Endodermal cell (in vitro differentiated cells): Measurements from ENCODE around the gene TRAF7. TPM values are rescaled to one million over a fixed set of nuclear protein-coding genes. Genes with fewer than 3 reads are reported as not detected.
"Not testable (repeated sequence)": the region's sequence is repeated elsewhere in the genome, so short reads cannot be mapped to it uniquely, and the experiment has no call there.

Experiments
- DNase-seq: peaks from one replicate; pipeline ENCODE4 v3.0.0-alpha.2; 2017
- H3K27ac ChIP-seq: 2 replicates; pipeline ENCODE4 v1.5.1; 2013; ENCODE audit warnings: mild to moderate bottlenecking, low read depth, low read length, moderate library complexity
- H3K27me3 ChIP-seq: 2 replicates; pipeline ENCODE4 v1.6.1; 2013; ENCODE audit warnings: mild to moderate bottlenecking, low read length, moderate library complexity; ENCODE audit not compliant: insufficient read depth, control insufficient read depth, poor library complexity, severe bottlenecking
- H3K36me3 ChIP-seq: 2 replicates; pipeline ENCODE4 v1.7.0; 2013; ENCODE audit warnings: mild to moderate bottlenecking, low read length, moderate library complexity; ENCODE audit not compliant: control insufficient read depth, insufficient read depth
- H3K4me1 ChIP-seq: one replicate; pipeline ENCODE4 v1.7.0; 2013; ENCODE audit warnings: low read length; ENCODE audit not compliant: control insufficient read depth, insufficient read depth
- H3K4me3 ChIP-seq: 2 replicates; pipeline ENCODE4 v1.5.1; 2013; ENCODE audit warnings: mild to moderate bottlenecking, low read length, moderate library complexity
- H3K9ac ChIP-seq: 2 replicates; pipeline ENCODE4 v1.6.1; 2013; ENCODE audit warnings: mild to moderate bottlenecking, low read length, moderate library complexity; ENCODE audit not compliant: poor library complexity, severe bottlenecking; ENCODE audit errors: extremely low read depth
- H3K9me3 ChIP-seq: 2 replicates; pipeline ENCODE4 v1.6.1; 2013; ENCODE audit warnings: mild to moderate bottlenecking, low read length, moderate library complexity; ENCODE audit not compliant: control insufficient read depth
- H3K27ac Mint-ChIP-seq: 2 replicates; pipeline ENCODE4 v1.8.0; 2020; ENCODE audit warnings: mixed read lengths
- H3K27me3 Mint-ChIP-seq: 2 replicates; pipeline ENCODE4 v1.8.0; 2021; ENCODE audit warnings: mild to moderate bottlenecking, mixed read lengths; ENCODE audit not compliant: insufficient read depth
- H3K36me3 Mint-ChIP-seq: 2 replicates; pipeline ENCODE4 v1.8.0; 2020; ENCODE audit warnings: low read depth, mixed read lengths
- H3K4me1 Mint-ChIP-seq: 2 replicates; pipeline ENCODE4 v1.8.0; 2020; ENCODE audit warnings: mixed read lengths
- H3K4me3 Mint-ChIP-seq: 2 replicates; pipeline ENCODE4 v1.8.0; 2020; ENCODE audit warnings: mild to moderate bottlenecking, moderate library complexity, mixed read lengths
- H3K9me3 Mint-ChIP-seq: 2 replicates; pipeline ENCODE4 v1.8.0; 2020; ENCODE audit warnings: mild to moderate bottlenecking, mixed read lengths
- WGBS, 2 experiments: methylation state at CpG; one replicate each; pipeline versions ENCODE4 v1.1.5 to v1.1.7; 2013; ENCODE audit warnings: missing lambda C conversion rate in 2 of 2, mixed read lengths in 1 of 2; ENCODE audit not compliant: insufficient coverage in 1 of 2, insufficient read length in 1 of 2; 5-methylcytosine and 5-hydroxymethylcytosine counted together
- total RNA-seq, 2 donors: library from RNA; stranded (reverse); fragmentation: NEBNext Ultra II Directional in 1 of 2; extraction: Animal tissue kit (Norgen Biotek cat#: 25700) in 1 of 2; gene quantifications; 2 replicates in 1 of 2; 3 replicates in 1 of 2; pipeline ENCODE4 v1.2.1, GENCODE V29; 2021

Gene TRAF7
- total RNA-seq, 2 donors from 2014 or later = 108 to 110 TPM

GRCh38 chr16:2109271-2109580 is 46.4 kb upstream of the TRAF7 start:
- H3K36me3 ChIP-seq, H3K4me1 ChIP-seq, H3K9ac ChIP-seq, H3K27ac Mint-ChIP-seq, H3K4me1 Mint-ChIP-seq, H3K4me3 ChIP-seq, H3K36me3 Mint-ChIP-seq, H3K27me3 Mint-ChIP-seq, H3K9me3 ChIP-seq, H3K9me3 Mint-ChIP-seq, H3K27me3 ChIP-seq, H3K27ac ChIP-seq, DNase-seq, H3K4me3 Mint-ChIP-seq: not testable (repeated sequence)
- WGBS, 2 experiments = 96 to 98% methylated on average over 12 to 25 of the region's 25 CpGs

GRCh38 chr16:2109872-2110271 is 45.7 kb upstream of the TRAF7 start:
- 97 to 99% methylated on average over 10 to 20 of the region's 23 CpGs for WGBS, 2 experiments
- not testable (repeated sequence) for DNase-seq, H3K36me3 Mint-ChIP-seq

GRCh38 chr16:2110332-2111008 is 45.1 kb upstream of the TRAF7 start:
- not testable (repeated sequence) for H3K27me3 ChIP-seq, H3K9ac ChIP-seq, H3K36me3 ChIP-seq, H3K4me3 Mint-ChIP-seq, H3K27ac Mint-ChIP-seq, DNase-seq, H3K4me1 Mint-ChIP-seq, H3K9me3 ChIP-seq, H3K9me3 Mint-ChIP-seq, H3K27ac ChIP-seq, H3K27me3 Mint-ChIP-seq, H3K36me3 Mint-ChIP-seq, H3K4me3 ChIP-seq, H3K4me1 ChIP-seq
- 96 to 97% methylated on average over 19 to 38 of the region's 43 CpGs for WGBS, 2 experiments

More at GRCh38 chr16:2109872-2110271, 45.7 kb upstream of the TRAF7 start:
- H3K27me3 Mint-ChIP-seq, H3K27ac Mint-ChIP-seq, H3K4me3 ChIP-seq, H3K9me3 Mint-ChIP-seq, H3K27ac ChIP-seq, H3K9me3 ChIP-seq, H3K4me1 Mint-ChIP-seq, H3K27me3 ChIP-seq, H3K4me1 ChIP-seq, H3K9ac ChIP-seq, H3K36me3 ChIP-seq, H3K4me3 Mint-ChIP-seq: not testable (repeated sequence)

GRCh38 chr16:2111009-2111353 is 44.6 kb upstream of the TRAF7 start:
- H3K4me1 ChIP-seq, H3K4me1 Mint-ChIP-seq, H3K27ac ChIP-seq, DNase-seq, H3K9me3 ChIP-seq, H3K4me3 Mint-ChIP-seq, H3K36me3 ChIP-seq, H3K27me3 ChIP-seq, H3K4me3 ChIP-seq, H3K9ac ChIP-seq, H3K27ac Mint-ChIP-seq, H3K9me3 Mint-ChIP-seq, H3K36me3 Mint-ChIP-seq, H3K27me3 Mint-ChIP-seq: not testable (repeated sequence)
- 98 to 99% methylated on average over 23 to 36 of the region's 36 CpGs for WGBS, 2 experiments

- H3K36me3 Mint-ChIP-seq, H3K27me3 Mint-ChIP-seq, H3K9me3 ChIP-seq, H3K4me1 ChIP-seq, H3K4me3 ChIP-seq, DNase-seq, H3K27ac ChIP-seq, H3K27me3 ChIP-seq, H3K4me3 Mint-ChIP-seq, H3K9me3 Mint-ChIP-seq, H3K9ac ChIP-seq, H3K36me3 ChIP-seq, H3K27ac Mint-ChIP-seq, H3K4me1 Mint-ChIP-seq: not testable (repeated sequence)
- 95 to 96% methylated on average over 29 to 58 of the region's 65 CpGs for WGBS, 2 experiments
Measured at GRCh38 chr16:2111412-2112335, 43.9 kb upstream of the TRAF7 start.

- H3K36me3 ChIP-seq, H3K27ac ChIP-seq, H3K27me3 ChIP-seq, H3K4me3 ChIP-seq, H3K9me3 ChIP-seq, DNase-seq, H3K27me3 Mint-ChIP-seq, H3K4me3 Mint-ChIP-seq, H3K36me3 Mint-ChIP-seq, H3K4me1 ChIP-seq, H3K27ac Mint-ChIP-seq, H3K9me3 Mint-ChIP-seq, H3K4me1 Mint-ChIP-seq, H3K9ac ChIP-seq: not testable (repeated sequence)
- 94 to 96% methylated on average over 9 to 27 of the region's 30 CpGs for WGBS, 2 experiments
Measured at GRCh38 chr16:2112539-2113106, 43.0 kb upstream of the TRAF7 start.

GRCh38 chr16:2114225-2114624 is 41.4 kb upstream of the TRAF7 start:
- not testable (repeated sequence) for H3K9me3 ChIP-seq, H3K9me3 Mint-ChIP-seq, H3K36me3 ChIP-seq, H3K27ac ChIP-seq, H3K27ac Mint-ChIP-seq, DNase-seq, H3K36me3 Mint-ChIP-seq, H3K27me3 ChIP-seq, H3K4me3 ChIP-seq, H3K9ac ChIP-seq, H3K4me3 Mint-ChIP-seq, H3K4me1 ChIP-seq, H3K27me3 Mint-ChIP-seq, H3K4me1 Mint-ChIP-seq
- 96 to 98% methylated on average over 7 to 26 of the region's 26 CpGs for WGBS, 2 experiments
